ENCODE results near the gene PHAX. TPM values are rescaled to one million over a fixed set of nuclear protein-coding genes. Genes with fewer than 3 reads are reported as not detected.
"Not testable (repeated sequence)": the region's sequence is repeated elsewhere in the genome, so short reads cannot be mapped to it uniquely, and the experiment has no call there.

PHAX gene
- polyA plus RNA-seq (ENCODE audit: insufficient read length in 4 of 4) = 10 to 100 TPM; 64.2 to 87.8 (median 87.1) TPM

GRCh38 chr5:126600631-126601511, at the start of gene PHAX:
Gene PHAX, plus strand, starts transcription at chr5:126600947. Its CDS starts 16 bp downstream, at chr5:126600963.
- DNase-seq (ENCODE audit: low read depth in 4 of 4, low spot score in 3 of 4) = peak; percentile 64 to 74 (median 70)

- DNase-seq (ENCODE audit: low read depth in 4 of 4, low spot score in 3 of 4) = no peak
Measured at GRCh38 chr5:126552614-126553013, 48.1 kb upstream of the PHAX start.

GRCh38 chr5:126555101-126555500, 45.6 kb upstream of the PHAX start:
- DNase-seq (ENCODE audit: low read depth in 4 of 4, low spot score in 3 of 4) = not testable (repeated sequence)

GRCh38 chr5:126561908-126562307, 38.8 kb upstream of the PHAX start:
- DNase-seq (ENCODE audit: low read depth in 4 of 4, low spot score in 3 of 4) = no peak

- DNase-seq (ENCODE audit: low read depth in 4 of 4, low spot score in 3 of 4) = no peak
Measured at GRCh38 chr5:126562823-126563222, 37.9 kb upstream of the PHAX start.

GRCh38 chr5:126568206-126568755, 32.5 kb upstream of the PHAX start:
- no peak for DNase-seq (ENCODE audit: low read depth in 4 of 4, low spot score in 3 of 4)

- DNase-seq (ENCODE audit: low read depth in 4 of 4, low spot score in 3 of 4) = no peak
Measured at GRCh38 chr5:126575644-126576043, 25.1 kb upstream of the PHAX start.

- no peak for DNase-seq (ENCODE audit: low read depth in 4 of 4, low spot score in 3 of 4)
Measured at GRCh38 chr5:126576974-126577373, 23.8 kb upstream of the PHAX start.

GRCh38 chr5:126577415-126577814, 23.3 kb upstream of the PHAX start:
- no peak for DNase-seq (ENCODE audit: low read depth in 4 of 4, low spot score in 3 of 4)

- no peak for DNase-seq (ENCODE audit: low read depth in 4 of 4, low spot score in 3 of 4)
Measured at GRCh38 chr5:126579716-126580115, 21.0 kb upstream of the PHAX start.

- DNase-seq (ENCODE audit: low read depth in 4 of 4, low spot score in 3 of 4) = no peak
Measured at GRCh38 chr5:126583761-126584160, 17.0 kb upstream of the PHAX start.

GRCh38 chr5:126587551-126588390, 13.0 kb upstream of the PHAX start:
- DNase-seq (ENCODE audit: low read depth in 4 of 4, low spot score in 3 of 4) = no peak

- no peak for DNase-seq (ENCODE audit: low read depth in 4 of 4, low spot score in 3 of 4)
Measured at GRCh38 chr5:126589536-126590297, 11.0 kb upstream of the PHAX start.

- DNase-seq (ENCODE audit: low read depth in 4 of 4, low spot score in 3 of 4) = no peak
Measured at GRCh38 chr5:126591549-126591948, 9.2 kb upstream of the PHAX start.

- peak; percentile 78 to 92 (median 90) for DNase-seq (ENCODE audit: low read depth in 4 of 4, low spot score in 3 of 4)
Measured at GRCh38 chr5:126594748-126595485, 5.8 kb upstream of the PHAX start, which contains the start of gene ALDH7A1. Gene ALDH7A1, minus strand, starts transcription at chr5:126595219. Its CDS starts 21 bp downstream, at chr5:126595198.

- DNase-seq (ENCODE audit: low read depth in 4 of 4, low spot score in 3 of 4) = no peak
Measured at GRCh38 chr5:126595486-126596083, 5.2 kb upstream of the PHAX start.

- DNase-seq (ENCODE audit: low read depth in 4 of 4, low spot score in 3 of 4) = no peak
Measured at GRCh38 chr5:126597156-126597555, 3.6 kb upstream of the PHAX start.

GRCh38 chr5:126599499-126599898, 1.2 kb upstream of the PHAX start:
- no peak for DNase-seq (ENCODE audit: low read depth in 4 of 4, low spot score in 3 of 4)

GRCh38 chr5:126599971-126600630, 646 bp upstream of the PHAX start:
- not testable (repeated sequence) for DNase-seq (ENCODE audit: low read depth in 4 of 4, low spot score in 3 of 4)

All from left renal pelvis (tissue), 4 donors.